Calu3 (cell line): ENCODE measurements around the gene ATP4A. TPM values are rescaled to one million over a fixed set of nuclear protein-coding genes. Genes with fewer than 3 reads are reported as not detected.

Experiments
- BruUV-seq: library from RNA; stranded (reverse); fragments of 400-500 nt; replicated peaks from 2 replicates; lab custom pipeline; 2021; lab: Mats Ljungman, UMichigan
- CTCF ChIA-PET: fragments of 300-600 bp; sonication (Branson Sonifier 250); formaldehyde crosslinking; loops from one replicate; lab custom pipeline; 2022; ENCODE audit warnings: antibody characterized with exemption; lab: Charles Lee
- DNase-seq: peaks from one replicate; pipeline ENCODE4 v3.0.0; 2022
- H3K27ac Mint-ChIP-seq: one replicate; pipeline ENCODE4 v1.8.0; 2022; ENCODE audit warnings: mixed read lengths; ENCODE audit not compliant: unreplicated experiment
- H3K27me3 Mint-ChIP-seq: one replicate; pipeline ENCODE4 v1.8.0; 2022; ENCODE audit warnings: mixed read lengths; ENCODE audit not compliant: unreplicated experiment
- H3K36me3 Mint-ChIP-seq: one replicate; pipeline ENCODE4 v1.8.0; 2022; ENCODE audit warnings: mild to moderate bottlenecking, moderate library complexity, mixed read lengths; ENCODE audit not compliant: insufficient read depth, unreplicated experiment
- H3K4me1 Mint-ChIP-seq: one replicate; pipeline ENCODE4 v1.8.0; 2022; ENCODE audit warnings: mild to moderate bottlenecking, low read depth, mixed read lengths; ENCODE audit not compliant: unreplicated experiment
- H3K4me3 Mint-ChIP-seq: one replicate; pipeline ENCODE4 v1.8.0; 2022; ENCODE audit warnings: mild to moderate bottlenecking, low read depth, moderate library complexity, mixed read lengths; ENCODE audit not compliant: unreplicated experiment
- H3K9me3 Mint-ChIP-seq: one replicate; pipeline ENCODE4 v1.8.0; 2022; ENCODE audit warnings: low read depth, mixed read lengths; ENCODE audit not compliant: unreplicated experiment
- CTCF ChIP-seq: fragments of 200-600 bp; IDR thresholded peaks from one replicate; pipeline ENCODE4 v1.8.0; 2022; ENCODE audit warnings: antibody characterized with exemption; ENCODE audit not compliant: unreplicated experiment
- intact Hi-C: fragments of 100-400 bp; cut with micrococcal nuclease; formaldehyde crosslinking; loops from one replicate; pipeline ENCODE4 v1.10.0; 2022; ENCODE audit not compliant: unreplicated experiment
- total RNA-seq: library from RNA; stranded (reverse); gene quantifications from 2 replicates; pipeline ENCODE4 v1.2.3, GENCODE V29; 2022

The ATP4A gene
- total RNA-seq, 1 experiment from 2014 or later: not detected

GRCh38 chr19:35551091-35551810 is 12.2 kb downstream of the ATP4A start:
- no peak overlapping the region for H3K4me3 Mint-ChIP-seq
- TF ChIP-seq CTCF: no peak
- intact Hi-C loops: no loop called here
- H3K36me3 Mint-ChIP-seq: peaks cover 29% of the 10 kb centered on the region
- DNase-seq: no peak
- no peaks in the 10 kb centered on the region for H3K9me3 Mint-ChIP-seq
- CTCF ChIA-PET: no interaction called here
- H3K4me1 Mint-ChIP-seq: peaks cover 24% of the 10 kb centered on the region
- peaks cover 38% of the 10 kb centered on the region for H3K27me3 Mint-ChIP-seq
- no TSS peak for BruUV-seq
- H3K27ac Mint-ChIP-seq: no peak overlapping the region

- no TSS peak for BruUV-seq
- intact Hi-C loops: loop anchor here (5.0 kb wide), 1 partner anchor 38 kb away; the partner anchor contains the start of gene DMKN
- no peak overlapping the region for H3K27ac Mint-ChIP-seq
- H3K9me3 Mint-ChIP-seq: no peaks in the 10 kb centered on the region
- CTCF ChIA-PET: no interaction called here
- TF ChIP-seq CTCF: no peak
- no peak overlapping the region for H3K4me3 Mint-ChIP-seq
- H3K36me3 Mint-ChIP-seq: peaks cover 42% of the 10 kb centered on the region
- H3K27me3 Mint-ChIP-seq: peaks cover 26% of the 10 kb centered on the region
- H3K4me1 Mint-ChIP-seq: peaks cover 28% of the 10 kb centered on the region
- no peak for DNase-seq
Measured at GRCh38 chr19:35549879-35550523, 13.5 kb downstream of the ATP4A start.

- Mint-ChIP-seq H3K27me3 (peaks cover 19% of the 10 kb centered on the region), H3K36me3 (peaks cover 48% of the 10 kb centered on the region), H3K9me3 (no peaks in the 10 kb centered on the region), H3K4me1 (peaks cover 28% of the 10 kb centered on the region), H3K27ac (no peak overlapping the region), H3K4me3 (no peak overlapping the region)
- TF ChIP-seq CTCF: peak; percentile 58
- DNase-seq: peak; percentile 72
- BruUV-seq: no TSS peak
- intact Hi-C loops: loop anchor here (5.0 kb wide), 1 partner anchor 37 kb away; the partner anchor contains the start of gene DMKN
- CTCF ChIA-PET: interaction anchor here (1.0 to 1.8 kb wide), 4 partner anchors 39 to 166 kb away, joined by 3 to 4 read pairs (median 4); no protein-coding TSS in a partner anchor
Measured at GRCh38 chr19:35549174-35549788, 14.2 kb downstream of the ATP4A start.

GRCh38 chr19:35546532-35546931 is 16.9 kb downstream of the ATP4A start:
- BruUV-seq: no TSS peak
- intact Hi-C loops: loop anchor here (5.0 kb wide), 1 partner anchor 34 kb away; the partner anchor contains the start of gene DMKN
- DNase-seq: no peak
- Mint-ChIP-seq H3K36me3 (peaks cover 58% of the 10 kb centered on the region), H3K4me1 (peaks cover 28% of the 10 kb centered on the region), H3K9me3 (no peaks in the 10 kb centered on the region), H3K27me3 (no peaks in the 10 kb centered on the region), H3K4me3 (peak overlapping the region; percentile 96), H3K27ac (peak overlapping the region; percentile 87)
- CTCF ChIA-PET: interaction anchor here (1.2 kb wide), 1 partner anchor 36 kb away, joined by 3 read pairs; no protein-coding TSS in a partner anchor
- no peak for TF ChIP-seq CTCF
